ENCODE results near the gene ITPKB.

ITPKB gene

GRCh38 chr1:226668173-226668560, 70.9 kb downstream of the ITPKB start:
- Mint-ChIP-seq H3K36me3 (ENCODE audit: low read depth) (peaks cover 40% of the 10 kb centered on the region), H3K27ac (peak overlapping the region; percentile 95), H3K4me3 (no peak overlapping the region), H3K27me3 (no peaks in the 10 kb centered on the region), H3K9me3 (no peaks in the 10 kb centered on the region), H3K4me1 (ENCODE audit: low read depth) (peaks cover 90% of the 10 kb centered on the region)
- DNase-seq: no peak

- peaks cover 31% of the 10 kb centered on the region for H3K36me3 Mint-ChIP-seq (ENCODE audit: low read depth)
- peak overlapping the region; percentile 95 for H3K27ac Mint-ChIP-seq
- no peaks in the 10 kb centered on the region for H3K27me3 Mint-ChIP-seq
- peaks cover 90% of the 10 kb centered on the region for H3K4me1 Mint-ChIP-seq (ENCODE audit: low read depth)
- no peak for DNase-seq
- no peaks in the 10 kb centered on the region for H3K9me3 Mint-ChIP-seq
- no peak overlapping the region for H3K4me3 Mint-ChIP-seq
Observed at GRCh38 chr1:226666692-226667091, 72.4 kb downstream of the ITPKB start.

- DNase-seq: peak; percentile 48
- H3K36me3 Mint-ChIP-seq (ENCODE audit: low read depth): peaks cover 31% of the 10 kb centered on the region
- peak overlapping the region; percentile 95 for H3K27ac Mint-ChIP-seq
- H3K4me1 Mint-ChIP-seq (ENCODE audit: low read depth): peaks cover 90% of the 10 kb centered on the region
- no peak overlapping the region for H3K4me3 Mint-ChIP-seq
- H3K27me3 Mint-ChIP-seq: no peaks in the 10 kb centered on the region
- H3K9me3 Mint-ChIP-seq: no peaks in the 10 kb centered on the region
Observed at GRCh38 chr1:226666164-226666506, 72.9 kb downstream of the ITPKB start.

GRCh38 chr1:226665505-226666163, 73.4 kb downstream of the ITPKB start:
- Mint-ChIP-seq H3K27me3 (no peaks in the 10 kb centered on the region), H3K4me3 (peak overlapping the region; percentile 32), H3K9me3 (no peaks in the 10 kb centered on the region), H3K27ac (peak overlapping the region; percentile 95), H3K4me1 (ENCODE audit: low read depth) (peaks cover 91% of the 10 kb centered on the region), H3K36me3 (ENCODE audit: low read depth) (peaks cover 29% of the 10 kb centered on the region)
- DNase-seq: peak; percentile 39

GRCh38 chr1:226664413-226665101, 74.5 kb downstream of the ITPKB start:
- no peaks in the 10 kb centered on the region for H3K27me3 Mint-ChIP-seq
- H3K4me1 Mint-ChIP-seq (ENCODE audit: low read depth): peaks cover 96% of the 10 kb centered on the region
- peak overlapping the region; percentile 95 for H3K27ac Mint-ChIP-seq
- no peaks in the 10 kb centered on the region for H3K9me3 Mint-ChIP-seq
- no peak for DNase-seq
- peaks cover 37% of the 10 kb centered on the region for H3K36me3 Mint-ChIP-seq (ENCODE audit: low read depth)
- H3K4me3 Mint-ChIP-seq: no peak overlapping the region

GRCh38 chr1:226663327-226663704, 75.8 kb downstream of the ITPKB start:
- no peak for DNase-seq
- Mint-ChIP-seq H3K4me1 (ENCODE audit: low read depth) (peaks cover 95% of the 10 kb centered on the region), H3K27me3 (no peaks in the 10 kb centered on the region), H3K27ac (peak overlapping the region; percentile 95), H3K9me3 (no peaks in the 10 kb centered on the region), H3K36me3 (ENCODE audit: low read depth) (peaks cover 34% of the 10 kb centered on the region), H3K4me3 (peak overlapping the region; percentile 56)

GRCh38 chr1:226662642-226663326, 76.3 kb downstream of the ITPKB start:
- Mint-ChIP-seq H3K36me3 (ENCODE audit: low read depth) (peaks cover 35% of the 10 kb centered on the region), H3K4me1 (ENCODE audit: low read depth) (peaks cover 90% of the 10 kb centered on the region), H3K9me3 (no peaks in the 10 kb centered on the region), H3K27ac (peak overlapping the region; percentile 95), H3K27me3 (no peaks in the 10 kb centered on the region), H3K4me3 (peak overlapping the region; percentile 56)
- DNase-seq: peak; percentile 84

GRCh38 chr1:226661965-226662364, 77.1 kb downstream of the ITPKB start:
- Mint-ChIP-seq H3K4me1 (ENCODE audit: low read depth) (peaks cover 82% of the 10 kb centered on the region), H3K9me3 (no peaks in the 10 kb centered on the region), H3K4me3 (peak overlapping the region; percentile 56), H3K36me3 (ENCODE audit: low read depth) (peaks cover 33% of the 10 kb centered on the region), H3K27me3 (no peaks in the 10 kb centered on the region), H3K27ac (peak overlapping the region; percentile 95)
- no peak for DNase-seq

- peaks cover 40% of the 10 kb centered on the region for H3K36me3 Mint-ChIP-seq (ENCODE audit: low read depth)
- H3K9me3 Mint-ChIP-seq: no peaks in the 10 kb centered on the region
- H3K4me3 Mint-ChIP-seq: peak overlapping the region; percentile 33
- no peak for DNase-seq
- H3K27me3 Mint-ChIP-seq: no peaks in the 10 kb centered on the region
- peak overlapping the region; percentile 95 for H3K27ac Mint-ChIP-seq
- peaks cover 75% of the 10 kb centered on the region for H3K4me1 Mint-ChIP-seq (ENCODE audit: low read depth)
Observed at GRCh38 chr1:226661271-226661670, 77.8 kb downstream of the ITPKB start.

GRCh38 chr1:226660410-226661182, 78.5 kb downstream of the ITPKB start:
- peaks cover 68% of the 10 kb centered on the region for H3K4me1 Mint-ChIP-seq (ENCODE audit: low read depth)
- peak overlapping the region; percentile 95 for H3K27ac Mint-ChIP-seq
- peak overlapping the region; percentile 16 for H3K4me3 Mint-ChIP-seq
- no peaks in the 10 kb centered on the region for H3K27me3 Mint-ChIP-seq
- peaks cover 42% of the 10 kb centered on the region for H3K36me3 Mint-ChIP-seq (ENCODE audit: low read depth)
- no peak for DNase-seq
- no peaks in the 10 kb centered on the region for H3K9me3 Mint-ChIP-seq

- Mint-ChIP-seq H3K9me3 (no peaks in the 10 kb centered on the region), H3K36me3 (ENCODE audit: low read depth) (peaks cover 37% of the 10 kb centered on the region), H3K4me3 (no peak overlapping the region), H3K27me3 (no peaks in the 10 kb centered on the region), H3K4me1 (ENCODE audit: low read depth) (peaks cover 59% of the 10 kb centered on the region), H3K27ac (peak overlapping the region; percentile 95)
- DNase-seq: no peak
Observed at GRCh38 chr1:226659641-226660040, 79.4 kb downstream of the ITPKB start.

GRCh38 chr1:226659136-226659535, 79.9 kb downstream of the ITPKB start:
- H3K9me3 Mint-ChIP-seq: no peaks in the 10 kb centered on the region
- no peaks in the 10 kb centered on the region for H3K27me3 Mint-ChIP-seq
- peaks cover 54% of the 10 kb centered on the region for H3K4me1 Mint-ChIP-seq (ENCODE audit: low read depth)
- H3K27ac Mint-ChIP-seq: no peak overlapping the region
- peaks cover 34% of the 10 kb centered on the region for H3K36me3 Mint-ChIP-seq (ENCODE audit: low read depth)
- DNase-seq: no peak
- H3K4me3 Mint-ChIP-seq: no peak overlapping the region

- Mint-ChIP-seq H3K27ac (no peak overlapping the region), H3K9me3 (no peaks in the 10 kb centered on the region), H3K4me3 (no peak overlapping the region), H3K27me3 (no peaks in the 10 kb centered on the region), H3K36me3 (ENCODE audit: low read depth) (peaks cover 35% of the 10 kb centered on the region), H3K4me1 (ENCODE audit: low read depth) (peaks cover 49% of the 10 kb centered on the region)
- no peak for DNase-seq
Observed at GRCh38 chr1:226658546-226659125, 80.4 kb downstream of the ITPKB start.

- H3K9me3 Mint-ChIP-seq: no peaks in the 10 kb centered on the region
- no peak for DNase-seq
- no peak overlapping the region for H3K27ac Mint-ChIP-seq
- peaks cover 35% of the 10 kb centered on the region for H3K36me3 Mint-ChIP-seq (ENCODE audit: low read depth)
- peaks cover 42% of the 10 kb centered on the region for H3K4me1 Mint-ChIP-seq (ENCODE audit: low read depth)
- no peaks in the 10 kb centered on the region for H3K27me3 Mint-ChIP-seq
- H3K4me3 Mint-ChIP-seq: no peak overlapping the region
Observed at GRCh38 chr1:226657895-226658545, 81.1 kb downstream of the ITPKB start.
